SH-SY5Y (cell line): Measurements from ENCODE around the gene LDHAL6A.

Experiments
- GATA2 ChIP-seq: IDR thresholded peaks from 2 replicates; pipeline ENCODE4 v1.6.1; 2011; ENCODE audit warnings: mild to moderate bottlenecking, low read depth, low read length
- GATA3 ChIP-seq: IDR thresholded peaks from 2 replicates; pipeline ENCODE4 v1.6.1; 2011; ENCODE audit warnings: low read depth, mild to moderate bottlenecking, low read length, moderate library complexity

DNA sequence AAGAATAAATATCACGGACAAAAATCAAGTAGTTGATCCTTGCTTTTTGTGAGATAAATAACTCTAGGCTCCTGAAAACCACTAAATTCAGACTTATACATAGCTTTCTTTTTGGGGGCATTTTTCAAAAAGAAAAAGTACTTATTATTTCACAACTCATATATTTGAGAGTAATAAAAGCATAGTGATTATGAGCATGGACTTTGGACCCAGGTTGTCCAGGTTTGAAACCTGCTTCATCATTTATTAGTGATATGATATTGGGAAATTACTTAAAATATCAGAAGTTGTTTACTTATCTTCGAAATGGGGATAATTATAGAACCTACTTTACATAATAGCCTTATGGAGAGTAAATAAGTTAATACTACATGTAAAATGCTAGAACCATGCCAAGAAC is 17.0 kb upstream of the LDHAL6A start:
- TF ChIP-seq GATA2 (no peak), GATA3 (no peak)
